ENCODE results near the gene GPATCH1.

GRCh38 chr19:33054623-33055022 lies 26.4 kb upstream of the GPATCH1 start:
- TF ChIP-seq CTCF (IDR thresholded peaks at IDR 0.05) (no peak), POLR2AphosphoS5 (IDR thresholded peaks at IDR 0.05; ENCODE audit: low read depth, low read length) (no peak)
